PC-3 (cell line): ENCODE results near the gene ZNF668. TPM values are rescaled to one million over a fixed set of nuclear protein-coding genes. Genes with fewer than 3 reads are reported as not detected.

Experiments used
- ATAC-seq: fragments of 200-7000 bp; cut with Tn5 transposase; 2 replicates; pipeline ENCODE4 v1.9.1; 2020; ENCODE audit warnings: mild to moderate bottlenecking, moderate library complexity
- BruUV-seq: library from RNA; stranded (reverse); fragments of 400-500 nt; replicated peaks from 2 replicates; lab custom pipeline; 2021; lab: Mats Ljungman, UMichigan
- CTCF ChIA-PET: fragments of 300-600 bp; sonication (Branson Sonifier 250); formaldehyde crosslinking; loops from one replicate; lab custom pipeline; 2022; ENCODE audit warnings: antibody characterized with exemption; lab: Charles Lee
- POLR2A ChIA-PET: fragments of 300-600 bp; sonication (Branson Sonifier 250); formaldehyde crosslinking; loops from one replicate; lab custom pipeline; 2022; ENCODE audit warnings: antibody characterized with exemption; ENCODE audit not compliant: unreplicated experiment; lab: Charles Lee
- DNase-seq: peaks from one replicate; pipeline ENCODE4 v3.0.0-alpha.2; 2015
- H2AFZ ChIP-seq: fragments of 300-600 bp; sonication (generic); 2 replicates; pipeline ENCODE4 v1.6.0; 2016; ENCODE audit warnings: antibody characterized with exemption, low read length
- H3F3A ChIP-seq: fragments of 300-600 bp; sonication (generic); one replicate; pipeline ENCODE4 v1.6.0; 2017; ENCODE audit warnings: antibody characterized with exemption, low read length, control low read depth, mild to moderate bottlenecking; ENCODE audit not compliant: unreplicated experiment
- H3K27ac ChIP-seq: fragments of 300-600 bp; sonication (generic); 2 replicates; pipeline ENCODE4 v1.5.1; 2016; ENCODE audit warnings: mild to moderate bottlenecking, low read length
- H3K27me3 ChIP-seq: fragments of 300-600 bp; sonication (generic); 2 replicates; pipeline ENCODE4 v1.6.1; 2016; ENCODE audit warnings: low read length, mixed read lengths
- H3K36me3 ChIP-seq: fragments of 300-600 bp; sonication (generic); 2 replicates; pipeline ENCODE4 v1.6.1; 2016; ENCODE audit warnings: low read depth, mixed run types, low read length, mixed read lengths
- H3K4me1 ChIP-seq: fragments of 300-600 bp; sonication (generic); 2 replicates; pipeline ENCODE4 v1.5.1; 2016; ENCODE audit warnings: low read length; ENCODE audit not compliant: insufficient read depth
- H3K4me2 ChIP-seq: fragments of 300-600 bp; sonication (generic); 2 replicates; pipeline ENCODE4 v1.6.0; 2016; ENCODE audit warnings: low read length
- H3K4me3 ChIP-seq: fragments of 300-600 bp; sonication (generic); 2 replicates; pipeline ENCODE4 v1.5.1; 2016; ENCODE audit warnings: mild to moderate bottlenecking, low read length, mixed read lengths
- H3K79me2 ChIP-seq: fragments of 300-600 bp; sonication (generic); 2 replicates; pipeline ENCODE4 v1.6.1; 2017; ENCODE audit warnings: low read length, mixed read lengths
- H3K9ac ChIP-seq: fragments of 300-600 bp; sonication (generic); 2 replicates; pipeline ENCODE4 v1.6.0; 2016; ENCODE audit warnings: mild to moderate bottlenecking, low read length
- H3K9me2 ChIP-seq: fragments of 300-600 bp; sonication (generic); replicated peaks from 2 replicates; pipeline ENCODE4 v1.6.1; 2016; ENCODE audit warnings: mixed run types, low read length, mixed read lengths
- H3K9me3 ChIP-seq: fragments of 300-600 bp; sonication (generic); 2 replicates; pipeline ENCODE4 v1.6.1; 2016; ENCODE audit warnings: low read length, mixed read lengths
- H4K20me1 ChIP-seq: fragments of 300-600 bp; sonication (generic); 2 replicates; pipeline ENCODE4 v1.6.1; 2016; ENCODE audit warnings: low read length, mixed read lengths
- CTCF ChIP-seq: fragments of 300-600 bp; sonication (generic); conservative IDR thresholded peaks from 2 replicates; pipeline ENCODE4 v1.5.1; 2017; ENCODE audit warnings: antibody characterized with exemption, low read depth, mild to moderate bottlenecking, low read length
- EZH2 ChIP-seq: fragments of 300-600 bp; sonication (generic); IDR thresholded peaks from one replicate; pipeline ENCODE4 v1.6.1; 2017; ENCODE audit warnings: antibody characterized with exemption, mild to moderate bottlenecking, low read length; ENCODE audit not compliant: unreplicated experiment
- EZH2phosphoT487 ChIP-seq: fragments of 300-600 bp; sonication (generic); IDR thresholded peaks from 2 replicates; pipeline ENCODE4 v1.6.1; 2018; ENCODE audit warnings: mild to moderate bottlenecking, antibody characterized with exemption, low read length, borderline replicate concordance
- intact Hi-C: fragments of 100-400 bp; cut with micrococcal nuclease; formaldehyde crosslinking; loops from 2 replicates; pipeline ENCODE4 v1.9.0; 2023
- total RNA-seq: library from RNA; depleted of rRNA; stranded (reverse); fragments of >200 nt; gene quantifications from 2 replicates; pipeline ENCODE4 v1.2.3, GENCODE V29; 2014

ZNF668 gene
- total RNA-seq, 1 experiment from 2014 or later, result 15.6 TPM

GRCh38 chr16:31114468-31114867, 40.4 kb upstream of the ZNF668 start:
- ATAC-seq (no peak), DNase-seq (no peak)
- no peaks in the 10 kb centered on the region for H3K9me2 ChIP-seq
- H3K4me2 ChIP-seq, result no peak overlapping the region
- peaks cover 27% of the 10 kb centered on the region for H3K79me2 ChIP-seq
- no peak overlapping the region for H3K4me3 ChIP-seq
- no peaks in the 10 kb centered on the region for H3K27me3 ChIP-seq
- H4K20me1 ChIP-seq, result no peaks in the 10 kb centered on the region; the same call in 1 of the 2 replicates
- H3K36me3 ChIP-seq, result peaks cover 9% of the 10 kb centered on the region; the same call in 1 of the 2 replicates
- BruUV-seq, result no TSS peak
- intact Hi-C loops, result no loop called here
- ChIA-PET POLR2A (interaction anchor here (0.7 kb wide), 1 partner anchor 607 kb away, joined by 4 read pairs; no protein-coding TSS in a partner anchor), CTCF (interaction anchor here (1.7 kb wide), 1 partner anchor 28 kb away, joined by 5 read pairs; no protein-coding TSS in a partner anchor)
- no peaks in the 10 kb centered on the region for H3K9me3 ChIP-seq
- no peak for TF ChIP-seq EZH2phosphoT487
- TF ChIP-seq EZH2, result no peak
- no peak for TF ChIP-seq CTCF
- no peak overlapping the region for H3K27ac ChIP-seq
- peaks cover 21% of the 10 kb centered on the region for H3K4me1 ChIP-seq
- H3F3A ChIP-seq, result no peaks in the 10 kb centered on the region
- no peak overlapping the region for H2AFZ ChIP-seq
- H3K9ac ChIP-seq, result no peak overlapping the region

GRCh38 chr16:31113121-31114120, 39.4 kb upstream of the ZNF668 start:
- ChIA-PET POLR2A (no interaction called here), CTCF (interaction anchor here (1.7 kb wide), 1 partner anchor 29 kb away, joined by 5 read pairs; no protein-coding TSS in a partner anchor)
- Histone ChIP-seq H3F3A (no peaks in the 10 kb centered on the region), H3K27me3 (no peaks in the 10 kb centered on the region), H3K27ac (no peak overlapping the region), H3K79me2 (peaks cover 24% of the 10 kb centered on the region), H3K9me2 (no peaks in the 10 kb centered on the region), H3K36me3 (peaks cover 9% of the 10 kb centered on the region; the same call in 1 of the 2 replicates), H3K4me3 (no peak overlapping the region), H3K4me2 (no peak overlapping the region), H3K9me3 (no peaks in the 10 kb centered on the region), H3K4me1 (peaks cover 21% of the 10 kb centered on the region), H4K20me1 (no peaks in the 10 kb centered on the region; the same call in 1 of the 2 replicates), H2AFZ (no peak overlapping the region), H3K9ac (no peak overlapping the region)
- no peak for TF ChIP-seq EZH2
- no peak for TF ChIP-seq CTCF
- no peak for TF ChIP-seq EZH2phosphoT487
- DNase-seq (peak; percentile 36), ATAC-seq (no peak)
- intact Hi-C loops, result no loop called here
- BruUV-seq, result no TSS peak
